ENCODE results near the gene COL27A1.

Gene COL27A1

GRCh38 chr9:114247077-114247476 is 91.7 kb downstream of the COL27A1 start:
- no peak for DNase-seq (ENCODE audit: low spot score)

- no peak for DNase-seq (ENCODE audit: low spot score)
Observed at GRCh38 chr9:114247491-114247890, 92.2 kb downstream of the COL27A1 start.

DNA sequence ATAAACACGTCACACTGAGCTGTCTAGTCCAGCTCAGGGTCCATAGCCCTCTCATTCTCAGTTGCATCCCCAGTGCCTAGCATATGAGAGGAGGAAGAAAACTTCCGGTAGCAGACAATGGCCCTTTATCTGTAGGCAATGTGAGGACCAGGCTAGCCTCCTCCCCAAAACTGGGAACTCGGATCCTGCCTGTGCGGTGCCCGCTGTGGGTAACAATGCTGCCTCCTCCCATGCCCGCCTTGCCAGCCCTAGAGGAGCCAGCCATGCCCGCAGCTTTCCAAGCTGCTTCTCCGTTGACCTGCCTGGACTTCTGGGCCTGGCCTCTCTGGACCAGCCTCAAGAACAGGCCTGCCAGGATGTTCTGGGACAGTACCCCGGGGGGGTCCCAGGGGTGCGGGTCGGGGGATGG is 93.0 kb downstream of the COL27A1 start:
- no peak for DNase-seq (ENCODE audit: low spot score)

GRCh38 chr9:114249424-114250234 is 94.3 kb downstream of the COL27A1 start:
- no peak for DNase-seq (ENCODE audit: low spot score)

- DNase-seq (ENCODE audit: low spot score) = no peak
Observed at GRCh38 chr9:114250235-114250568, 94.9 kb downstream of the COL27A1 start.

GRCh38 chr9:114250648-114251047 is 95.3 kb downstream of the COL27A1 start:
- no peak for DNase-seq (ENCODE audit: low spot score)

- no peak for DNase-seq (ENCODE audit: low spot score)
Observed at GRCh38 chr9:114252394-114252793, 97.1 kb downstream of the COL27A1 start.

GRCh38 chr9:114256827-114257328 is 101.5 kb downstream of the COL27A1 start:
- no peak for DNase-seq (ENCODE audit: low spot score)

GRCh38 chr9:114258218-114258617 is 102.9 kb downstream of the COL27A1 start:
- no peak for DNase-seq (ENCODE audit: low spot score)

GRCh38 chr9:114258866-114259797 is 103.8 kb downstream of the COL27A1 start:
- DNase-seq (ENCODE audit: low spot score) = no peak

GRCh38 chr9:114259798-114260523 is 104.6 kb downstream of the COL27A1 start:
- DNase-seq (ENCODE audit: low spot score) = no peak

GRCh38 chr9:114261026-114261425 is 105.7 kb downstream of the COL27A1 start:
- no peak for DNase-seq (ENCODE audit: low spot score)

DNA sequence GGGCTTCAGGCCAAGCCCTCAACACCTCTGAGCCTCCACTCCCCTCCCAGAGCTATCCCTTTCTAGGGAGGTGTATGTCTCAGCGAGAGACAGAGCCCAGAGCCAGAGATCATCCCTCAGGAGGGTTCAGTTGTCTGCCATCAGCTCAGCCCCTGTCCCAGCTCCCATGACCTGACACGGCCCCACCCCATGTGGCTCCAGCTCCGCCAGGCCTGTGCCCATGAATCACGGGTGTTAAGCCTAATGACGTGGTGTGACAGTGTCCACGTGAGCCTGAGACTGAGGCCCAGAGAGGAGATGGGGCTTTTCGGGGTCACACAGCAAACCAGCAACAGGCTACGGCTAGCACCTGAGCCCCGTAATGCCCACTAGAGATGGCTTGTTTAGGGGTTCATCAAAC is 106.7 kb downstream of the COL27A1 start:
- no peak for DNase-seq (ENCODE audit: low spot score)

- no peak for DNase-seq (ENCODE audit: low spot score)
Observed at GRCh38 chr9:114263853-114264510, 108.6 kb downstream of the COL27A1 start.

DNA sequence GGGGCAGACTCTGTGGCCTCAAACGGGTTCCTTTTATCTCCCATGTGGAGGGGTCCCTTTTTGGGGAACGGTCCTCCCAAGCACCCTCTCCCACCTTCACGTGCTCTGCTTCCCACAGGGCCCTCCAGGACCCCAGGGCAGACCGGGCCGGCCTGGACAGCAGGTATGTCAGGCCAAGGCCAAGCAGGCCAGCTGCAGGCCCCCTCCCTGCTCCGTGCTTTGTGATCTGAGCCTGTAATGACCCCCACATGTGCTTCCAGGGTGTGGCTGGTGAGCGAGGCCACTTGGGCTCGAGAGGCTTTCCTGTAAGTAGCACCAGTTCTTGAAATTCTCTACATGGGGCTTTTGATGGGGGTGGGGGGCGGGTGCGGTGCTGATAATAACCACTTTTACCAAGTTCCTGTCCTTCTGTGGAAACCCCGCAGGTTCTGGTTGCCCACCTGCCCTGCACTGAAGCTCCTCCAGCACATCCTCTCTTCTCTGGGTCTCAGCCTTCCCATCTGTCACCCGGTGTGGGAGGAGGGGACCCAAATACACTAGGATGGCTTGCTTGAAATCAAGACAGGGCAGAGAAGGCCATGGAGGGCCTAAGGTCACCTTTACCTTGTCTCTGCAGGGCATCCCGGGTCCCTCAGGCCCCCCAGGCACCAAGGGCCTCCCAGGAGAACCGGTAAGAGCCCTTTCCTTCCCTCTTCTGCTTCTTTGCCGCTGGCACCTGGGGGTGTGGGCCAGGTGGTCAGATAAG is 109.6 kb downstream of the COL27A1 start:
- DNase-seq (ENCODE audit: low spot score) = no peak

GRCh38 chr9:114266969-114267368 is 111.6 kb downstream of the COL27A1 start:
- DNase-seq (ENCODE audit: low spot score) = no peak

DNA sequence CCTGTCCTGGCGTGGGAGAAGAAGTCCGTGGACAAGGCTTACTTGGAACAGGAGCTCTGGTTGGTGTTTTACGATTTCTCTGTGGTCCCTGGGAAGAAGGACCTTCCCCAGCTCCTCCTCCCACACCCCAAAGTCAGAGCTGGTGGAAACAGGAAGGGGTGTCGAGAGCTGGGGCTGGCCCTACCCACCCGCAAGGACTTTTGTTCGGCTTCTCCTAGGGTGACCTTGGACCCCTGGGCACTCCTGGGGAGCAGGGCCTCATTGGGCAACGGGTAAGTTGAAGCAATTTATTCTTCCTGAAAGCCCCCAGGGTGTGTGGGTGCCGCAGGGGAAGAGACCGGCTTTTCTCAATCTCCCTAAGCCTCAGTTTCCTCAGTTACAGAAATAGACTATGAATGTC is 113.7 kb downstream of the COL27A1 start:
- DNase-seq (ENCODE audit: low spot score) = no peak

DNA sequence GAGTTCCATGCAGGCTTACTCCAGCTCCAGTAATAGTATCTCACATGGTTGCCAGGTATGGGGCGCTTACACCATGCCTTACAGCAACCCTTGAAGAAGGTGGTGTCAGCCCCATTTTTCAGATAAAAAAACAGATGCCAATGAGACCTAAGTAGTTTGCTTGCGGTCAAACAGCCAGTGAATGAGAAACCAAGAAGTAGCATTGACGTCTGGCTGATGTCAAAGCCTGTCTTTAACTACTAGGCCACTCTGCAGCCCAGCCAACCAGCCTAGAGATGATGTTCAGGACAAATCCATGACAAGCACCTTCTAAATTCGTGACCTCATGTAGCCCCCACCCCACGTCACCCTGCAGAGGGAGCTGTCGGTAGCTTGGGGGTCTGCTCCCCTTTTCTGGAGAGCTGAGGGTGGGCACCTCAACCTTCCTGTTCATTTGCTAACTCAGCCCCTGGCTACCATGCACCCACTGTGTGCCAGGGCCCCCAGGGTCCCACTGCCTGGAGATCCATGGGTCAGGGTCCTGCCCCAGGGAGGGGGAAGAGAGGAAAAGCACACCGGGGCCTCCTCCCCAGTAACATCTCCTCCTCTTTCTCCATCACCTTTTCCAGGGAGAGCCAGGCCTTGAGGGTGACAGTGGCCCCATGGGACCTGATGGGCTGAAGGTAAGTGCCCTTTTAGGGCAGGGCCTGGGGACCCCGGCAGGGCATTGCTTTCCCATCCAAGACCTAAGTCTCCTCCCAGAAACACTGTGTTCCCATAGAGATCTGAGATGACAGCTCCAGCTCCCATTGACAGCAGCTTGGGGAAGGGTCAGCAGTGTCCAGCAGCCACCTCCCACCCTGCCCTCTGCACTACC is 115.0 kb downstream of the COL27A1 start:
- DNase-seq (ENCODE audit: low spot score) = no peak

DNA sequence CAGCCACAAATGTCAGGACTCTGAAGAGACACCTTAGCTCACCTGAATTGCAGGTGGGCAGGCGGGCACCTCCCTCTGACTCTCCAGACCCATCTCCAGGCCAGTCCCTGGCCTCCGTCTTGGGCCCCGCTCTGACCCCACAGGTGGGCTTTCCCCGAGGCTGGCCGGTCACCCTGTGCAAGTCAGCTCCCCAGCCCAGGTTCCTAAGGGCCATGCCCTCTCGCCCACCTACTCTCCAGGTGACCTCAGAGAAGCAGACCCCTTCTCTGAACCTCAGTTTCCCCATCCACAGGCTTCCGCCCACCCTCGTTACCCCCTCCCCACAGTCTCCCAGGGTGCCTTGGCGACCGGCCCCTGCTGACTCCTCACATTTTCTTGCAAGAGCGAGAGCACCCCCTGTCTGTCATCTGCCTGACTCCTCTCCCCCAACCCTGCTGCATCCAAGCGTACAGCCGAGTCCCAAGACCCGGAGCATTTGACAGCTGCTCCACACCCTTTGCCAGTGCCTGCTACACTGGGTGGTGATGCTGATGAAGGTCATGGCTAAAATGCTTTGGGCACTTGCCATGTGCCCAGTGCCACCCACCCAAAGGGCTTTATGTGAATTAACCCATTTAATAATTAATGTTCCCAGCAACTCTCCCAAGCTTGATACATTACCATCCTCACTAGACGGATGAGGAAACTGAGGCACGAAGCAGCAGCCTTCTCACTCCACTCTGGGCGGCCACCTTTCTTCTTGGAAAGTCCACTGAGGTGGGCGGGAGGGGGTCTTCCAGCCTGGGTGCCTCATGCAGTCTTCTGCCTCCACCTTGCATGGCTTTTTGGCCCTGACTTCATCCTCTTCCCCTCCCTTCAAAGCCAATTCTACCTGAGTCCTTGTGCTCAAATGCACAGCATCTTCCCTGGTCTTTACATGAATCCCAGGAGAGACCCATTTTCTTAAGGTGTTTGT is 116.5 kb downstream of the COL27A1 start:
- no peak for DNase-seq (ENCODE audit: low spot score)
